ENCODE data around the gene ABHD5. TPM values are rescaled to one million over a fixed set of nuclear protein-coding genes. Genes with fewer than 3 reads are reported as not detected.

Gene ABHD5
- total and polyA plus RNA-seq, 2 donors from 2014 or later, result 19.0 to 21.1 TPM

DNA sequence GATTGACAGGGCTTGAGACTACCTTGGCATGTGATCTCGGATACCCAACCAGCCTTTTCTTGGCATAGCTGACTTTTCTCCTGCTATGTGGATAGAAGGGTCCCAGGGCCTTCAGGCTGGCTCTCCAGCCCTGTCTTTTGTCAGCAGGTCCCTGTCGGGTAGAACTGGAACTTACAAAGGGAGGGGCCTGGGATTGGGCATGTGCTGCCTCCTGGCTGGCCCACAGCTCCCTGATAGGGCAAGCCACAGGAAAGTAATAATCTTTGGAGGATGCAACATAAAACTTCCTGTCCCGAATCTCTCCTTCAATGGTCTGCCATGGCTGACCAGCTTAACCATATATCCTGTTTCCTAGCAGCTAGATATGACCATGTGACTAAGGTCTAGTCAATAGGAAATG lies 89.1 kb downstream of the ABHD5 start:
- TF ChIP-seq CTCF (IDR thresholded peaks at IDR 0.05; ENCODE audit: borderline replicate concordance, extremely low read depth, insufficient read depth), result no peak
- no peaks in the 10 kb centered on the region for H3K27me3 ChIP-seq (ENCODE audit: control insufficient read depth, insufficient read depth, low read length)
- FAIRE-seq (no peak), DNase-seq (no peak)
- H3K9me3 ChIP-seq (ENCODE audit: control insufficient read depth in 2 of 3, insufficient read depth in 1 of 3, low read length in 3 of 3), result no peaks in the 10 kb centered on the region
- no peak overlapping the region for H3K27ac ChIP-seq (ENCODE audit: low read depth in 2 of 2, low read length in 2 of 2)
- intact Hi-C loops (cut with DNase I), result no loop called here
- H3K9ac ChIP-seq (ENCODE audit: low read length in 3 of 3), result no peak overlapping the region
- H3K4me1 ChIP-seq (ENCODE audit: control insufficient read depth in 2 of 3, insufficient read depth in 2 of 3, low read depth in 1 of 3, low read length in 3 of 3), result no peaks in the 10 kb centered on the region
- H3K36me3 ChIP-seq (ENCODE audit: control insufficient read depth in 2 of 3, insufficient read depth in 3 of 3, low read length in 3 of 3), result no peaks in the 10 kb centered on the region
- H3K4me3 ChIP-seq (ENCODE audit: low read length in 3 of 3), result no peak overlapping the region

DNA sequence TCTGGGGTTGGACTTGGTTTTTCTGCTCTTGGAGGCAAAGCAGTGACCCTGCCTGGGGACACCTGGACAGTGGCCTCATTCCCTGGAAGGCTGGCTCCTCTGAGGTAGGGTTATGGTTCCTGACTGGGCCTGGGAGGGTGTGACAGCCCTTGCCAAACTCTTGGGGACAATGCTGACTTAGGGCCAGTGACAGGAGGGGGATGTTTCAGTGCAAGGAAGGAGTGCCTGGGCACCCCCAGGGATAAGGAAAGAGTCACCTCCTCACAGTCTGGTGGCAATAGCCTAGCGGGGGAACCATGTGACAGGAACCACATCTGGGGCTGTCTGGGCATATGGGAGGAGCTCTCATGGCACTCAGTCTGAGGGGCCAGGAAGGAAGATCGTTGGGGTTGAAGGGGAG lies 91.8 kb downstream of the ABHD5 start:
- Histone ChIP-seq H3K27me3 (ENCODE audit: control insufficient read depth, insufficient read depth, low read length) (no peaks in the 10 kb centered on the region), H3K9me3 (ENCODE audit: control insufficient read depth in 2 of 3, insufficient read depth in 1 of 3, low read length in 3 of 3) (no peaks in the 10 kb centered on the region), H3K9ac (ENCODE audit: low read length in 3 of 3) (no peak overlapping the region), H3K4me3 (ENCODE audit: low read length in 3 of 3) (no peak overlapping the region), H3K27ac (ENCODE audit: low read depth in 2 of 2, low read length in 2 of 2) (no peak overlapping the region), H3K36me3 (ENCODE audit: control insufficient read depth in 2 of 3, insufficient read depth in 3 of 3, low read length in 3 of 3) (no peaks in the 10 kb centered on the region), H3K4me1 (ENCODE audit: control insufficient read depth in 2 of 3, insufficient read depth in 2 of 3, low read depth in 1 of 3, low read length in 3 of 3) (no peaks in the 10 kb centered on the region)
- no peak for DNase-seq
- TF ChIP-seq CTCF (IDR thresholded peaks at IDR 0.05; ENCODE audit: borderline replicate concordance, extremely low read depth, insufficient read depth), result no peak
- intact Hi-C loops (cut with DNase I), result no loop called here
- no peak for FAIRE-seq

Other genes starting within 250 kb of the ABHD5 start
- gene ANO10, start 68.9 kb upstream of the ABHD5 start, total RNA-seq, result 45.7 TPM
- 48.2 TPM for gene ANO10, start 68.9 kb upstream of the ABHD5 start, polyA plus RNA-seq (ENCODE audit: insufficient read depth, low read depth, low replicate concordance)

Measured in kidney (tissue), 14 donors.